ENCODE measurements around the gene CCNI. TPM values are rescaled to one million over a fixed set of nuclear protein-coding genes. Genes with fewer than 3 reads are reported as not detected.

The CCNI gene
- total RNA-seq, 1 experiment from 2014 or later, result 208 TPM

GRCh38 chr4:77025643-77026321 is 50.0 kb downstream of the CCNI start:
- Histone ChIP-seq H3K79me2 (ENCODE audit: insufficient read depth, low read length) (no peaks in the 10 kb centered on the region), H3K36me3 (ENCODE audit: control insufficient read depth in 1 of 2, insufficient read depth in 2 of 2, low read length in 2 of 2) (peaks cover 11 to 15% of the 10 kb centered on the region in 2 experiments; a peak in 2 of 4 replicates), H3K9me3 (ENCODE audit: control insufficient read depth in 1 of 2, insufficient read depth in 1 of 2, low read depth in 1 of 2, low read length in 2 of 2) (no peaks in the 10 kb centered on the region), H3K27ac (ENCODE audit: low read depth, low read length) (no peak overlapping the region), H2AFZ (ENCODE audit: low read depth, low read length, poor library complexity, severe bottlenecking) (no peak overlapping the region), H3K4me1 (ENCODE audit: control insufficient read depth in 1 of 2, insufficient read depth in 2 of 2, low read length in 2 of 2) (no peaks in the 10 kb centered on the region), H3K4me2 (ENCODE audit: low read length) (no peak overlapping the region), H3K4me3 (replicated peaks in 1 of 2; ENCODE audit: low read depth in 1 of 2, low read length in 2 of 2) (no peak overlapping the region), H3K9me2 (ENCODE audit: insufficient read depth) (no peaks in the 10 kb centered on the region), H4K20me1 (ENCODE audit: insufficient read depth) (no peaks in the 10 kb centered on the region), H3K27me3 (ENCODE audit: insufficient read depth, low read length) (no peaks in the 10 kb centered on the region), H3K9ac (ENCODE audit: low read length) (no peak overlapping the region)
- DNase-seq (ENCODE audit: low read depth, low spot score) (no peak), ATAC-seq (no peak)
- RAD21 ChIA-PET (ENCODE audit: low non-redundant PET in 1 of 2, low total read pairs in 2 of 2, uncharacterized antibody in 2 of 2, unreplicated experiment in 2 of 2), result no interaction called here
- no TSS peak for BruUV-seq (replicated peaks)
- intact Hi-C loops (cut with micrococcal nuclease), result no loop called here
- TF ChIP-seq REST (IDR thresholded peaks at IDR 0.05; ENCODE audit: low read depth) (no peak), FOSL1 (IDR thresholded peaks at IDR 0.05; ENCODE audit: low read depth) (no peak), MAX (IDR thresholded peaks at IDR 0.05) (no peak), SIN3A (IDR thresholded peaks at IDR 0.05; ENCODE audit: low read depth) (no peak), EZH2phosphoT487 (IDR thresholded peaks at IDR 0.05; ENCODE audit: borderline replicate concordance) (no peak), ZNF274 (IDR thresholded peaks at IDR 0.05; ENCODE audit: low read depth, low read length) (no peak), SRF (IDR thresholded peaks at IDR 0.05; ENCODE audit: low read depth) (no peak), POLR2A (IDR thresholded peaks at IDR 0.05; ENCODE audit: borderline replicate concordance, extremely low read depth, insufficient read depth, insufficient read length) (no peak), JUND (IDR thresholded peaks at IDR 0.05) (no peak)
- POLR2A ChIA-PET, result no interaction called here
- CTCF ChIA-PET, result no interaction called here
